Thoracic aorta (tissue), 2 donors: ENCODE results near the gene GRB7. TPM values are rescaled to one million over a fixed set of nuclear protein-coding genes. Genes with fewer than 3 reads are reported as not detected.
A peak's percentile ranks its signal among the peaks of the same experiment; 100 is the strongest.

Experiments
- ATAC-seq: fragments of 150-250 bp; one replicate; pipeline ENCODE4 v1.8.0; 2017; ENCODE audit warnings: low read depth; ENCODE audit not compliant: insufficient number of reproducible peaks, low FRiP score
- DNase-seq: peaks from one replicate; pipeline ENCODE4 v3.0.0-alpha.2; 2020; ENCODE audit warnings: low spot score
- H3K27ac ChIP-seq, 2 donors: fragments of 200-600 bp; sonication (generic); 1 replicate in 1 of 2; 2 replicates in 1 of 2; pipeline ENCODE4 v1.5.1; 2016; ENCODE audit warnings: mild to moderate bottlenecking in 2 of 2, moderate library complexity in 2 of 2
- H3K27me3 ChIP-seq: fragments of 200-600 bp; sonication (generic); replicated peaks from 2 replicates; pipeline ENCODE4 v1.6.0; 2016; ENCODE audit warnings: mild to moderate bottlenecking; ENCODE audit not compliant: insufficient read depth
- H3K36me3 ChIP-seq: fragments of 200-600 bp; sonication (generic); one replicate; pipeline ENCODE4 v1.5.1; 2016
- H3K4me1 ChIP-seq, 2 donors: fragments of 200-600 bp; sonication (generic); 1 replicate in 1 of 2; 2 replicates in 1 of 2; pipeline versions ENCODE4 v1.5.1 to v1.6.0; 2016; ENCODE audit warnings: low read depth in 2 of 2, mild to moderate bottlenecking in 1 of 2; ENCODE audit not compliant: control insufficient read depth in 1 of 2
- H3K4me3 ChIP-seq: fragments of 200-600 bp; sonication (generic); 2 replicates; pipeline ENCODE4 v1.5.1; 2016; ENCODE audit warnings: mild to moderate bottlenecking
- H3K9me3 ChIP-seq: fragments of 200-600 bp; sonication (generic); 2 replicates; pipeline ENCODE4 v1.5.1; 2016
- total RNA-seq, 2 donors: library from RNA; depleted of rRNA; stranded (reverse); fragments of >200 nt; gene quantifications; one replicate each; pipeline versions ENCODE4 v1.1.0 to v1.2.3, GENCODE V29; 2016
- TF ChIP-seq, protein P1 (sequence below): fragments of 200-600 bp; sonication (generic); IDR thresholded peaks from one replicate; pipeline ENCODE4 v1.5.1; 2019; ENCODE audit warnings: antibody characterized with exemption

The GRB7 gene
- total RNA-seq, 2 donors from 2014 or later, result 0.85 to 1.4 TPM

- H3K9me3 ChIP-seq, result no peaks in the 10 kb centered on the region
- TF ChIP-seq, protein P1, sequence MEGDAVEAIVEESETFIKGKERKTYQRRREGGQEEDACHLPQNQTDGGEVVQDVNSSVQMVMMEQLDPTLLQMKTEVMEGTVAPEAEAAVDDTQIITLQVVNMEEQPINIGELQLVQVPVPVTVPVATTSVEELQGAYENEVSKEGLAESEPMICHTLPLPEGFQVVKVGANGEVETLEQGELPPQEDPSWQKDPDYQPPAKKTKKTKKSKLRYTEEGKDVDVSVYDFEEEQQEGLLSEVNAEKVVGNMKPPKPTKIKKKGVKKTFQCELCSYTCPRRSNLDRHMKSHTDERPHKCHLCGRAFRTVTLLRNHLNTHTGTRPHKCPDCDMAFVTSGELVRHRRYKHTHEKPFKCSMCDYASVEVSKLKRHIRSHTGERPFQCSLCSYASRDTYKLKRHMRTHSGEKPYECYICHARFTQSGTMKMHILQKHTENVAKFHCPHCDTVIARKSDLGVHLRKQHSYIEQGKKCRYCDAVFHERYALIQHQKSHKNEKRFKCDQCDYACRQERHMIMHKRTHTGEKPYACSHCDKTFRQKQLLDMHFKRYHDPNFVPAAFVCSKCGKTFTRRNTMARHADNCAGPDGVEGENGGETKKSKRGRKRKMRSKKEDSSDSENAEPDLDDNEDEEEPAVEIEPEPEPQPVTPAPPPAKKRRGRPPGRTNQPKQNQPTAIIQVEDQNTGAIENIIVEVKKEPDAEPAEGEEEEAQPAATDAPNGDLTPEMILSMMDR, result no peak
- H3K27me3 ChIP-seq, result no peaks in the 10 kb centered on the region
- H3K4me3 ChIP-seq, result peak overlapping the region; percentile 96
- peak overlapping the region; percentile 83 to 89 for H3K27ac ChIP-seq
- H3K36me3 ChIP-seq, result peaks cover 23% of the 10 kb centered on the region
- ATAC-seq, result no peak
- peaks cover 6 to 13% of the 10 kb centered on the region in 2 donors for H3K4me1 ChIP-seq
- no peak for DNase-seq
Observed at GRCh38 chr17:39729280-39729851, 8.4 kb upstream of the GRB7 start.

- peak; percentile 93 for ATAC-seq
- TF ChIP-seq, protein P1, result peak; percentile 88
Observed at GRCh38 chr17:39730095-39730921, 7.4 kb upstream of the GRB7 start, which contains the start of gene MIEN1. TSS of gene MIEN1 (minus strand) at chr17:39730532. CDS start at chr17:39730495, 37 bp downstream.

GRCh38 chr17:39732586-39732985 lies 5.2 kb upstream of the GRB7 start:
- no peak for ATAC-seq
- H3K27ac ChIP-seq, result no peak overlapping the region
- peaks cover 6 to 13% of the 10 kb centered on the region in 2 donors for H3K4me1 ChIP-seq
- no peak overlapping the region for H3K4me3 ChIP-seq
- H3K9me3 ChIP-seq, result no peaks in the 10 kb centered on the region
- no peak for DNase-seq
- H3K36me3 ChIP-seq, result peaks cover 7% of the 10 kb centered on the region
- TF ChIP-seq, protein P1, result no peak
- no peaks in the 10 kb centered on the region for H3K27me3 ChIP-seq

More at GRCh38 chr17:39730095-39730921, 7.4 kb upstream of the GRB7 start, which contains the start of gene MIEN1:
- H3K27me3 ChIP-seq, result no peaks in the 10 kb centered on the region
- peak; percentile 64 for DNase-seq
- peaks cover 17% of the 10 kb centered on the region for H3K36me3 ChIP-seq
- H3K27ac ChIP-seq, result peak within 1 kb of the TSS; percentile 83 to 89
- no peaks in the 10 kb centered on the region for H3K9me3 ChIP-seq
- H3K4me1 ChIP-seq, result peaks cover 6 to 13% of the 10 kb centered on the region in 2 donors
- H3K4me3 ChIP-seq, result peak within 1 kb of the TSS; percentile 96

GRCh38 chr17:39735882-39736281 lies 1.9 kb upstream of the GRB7 start:
- Histone ChIP-seq H3K4me3 (no peak overlapping the region), H3K9me3 (no peaks in the 10 kb centered on the region), H3K4me1 (peaks cover 9 to 28% of the 10 kb centered on the region in 2 donors), H3K27me3 (no peaks in the 10 kb centered on the region), H3K27ac (no peak overlapping the region), H3K36me3 (no peaks in the 10 kb centered on the region)
- ATAC-seq, result no peak
- no peak for DNase-seq
- TF ChIP-seq, protein P1, result no peak
